ENCODE results near the gene KAT6B.

GRCh38 chr10:74868392-74868977 is 42.1 kb downstream of the KAT6B start:
- TF ChIP-seq CTCF (IDR thresholded peaks at IDR 0.05), result no peak
- TF ChIP-seq POLR2A (IDR thresholded peaks at IDR 0.05), result no peak
